HepG2 (cell line): Measurements from ENCODE around the gene ALOXE3. TPM values are rescaled to one million over a fixed set of nuclear protein-coding genes. Genes with fewer than 3 reads are reported as not detected.

ENCODE experiments used
- ATAC-seq: fragments of 200-7000 bp; cut with Tn5 transposase; 3 replicates; pipeline ENCODE4 v1.9.1; 2020; ENCODE audit warnings: mild to moderate bottlenecking, moderate library complexity
- BruUV-seq: library from RNA; stranded (reverse); fragments of 400-500 nt; replicated peaks from 2 replicates; lab custom pipeline; 2021; lab: Mats Ljungman, UMichigan
- CTCF ChIA-PET: fragments of 300-600 bp; formaldehyde crosslinking; extraction: SDS; loops from one replicate; lab custom pipeline; 2021; ENCODE audit warnings: low total read pairs, inconsistent platforms, low intra/inter-chr PET ratio; lab: Yijun Ruan, JAX
- POLR2A ChIA-PET: fragments of 350-600 bp; sonication (Branson Sonifier 250); formaldehyde crosslinking; loops from one replicate; lab custom pipeline; 2020; ENCODE audit warnings: antibody characterized with exemption, inconsistent platforms; lab: Yijun Ruan, JAX
- DNase-seq: peaks from one replicate; pipeline ENCODE4 v3.0.0-alpha.2; 2015; ENCODE audit warnings: low spot score
- FAIRE-seq: peaks from 3 replicates; lab custom pipeline; 2011; peaks lifted over from hg19 to GRCh38; lab: Jason Lieb, UNC
- H2AFZ ChIP-seq: one replicate; pipeline ENCODE4 v1.6.1; 2011; ENCODE audit warnings: low read length, inconsistent platforms
- H3K27ac ChIP-seq: fragments of 300-600 bp; 3 replicates; pipeline ENCODE4 v1.8.0; 2011; ENCODE audit warnings: mixed run types, mild to moderate bottlenecking, mixed read lengths, low read length, inconsistent platforms; ENCODE audit not compliant: insufficient read depth; ENCODE audit errors: extremely low read length
- H3K27me3 ChIP-seq, 2 experiments: fragments of 200-600 bp in 1 of 2; 2 replicates in 1 of 2; 3 replicates in 1 of 2; pipeline versions ENCODE4 v1.6.0 to v1.8.0; 2011; ENCODE audit warnings: low read length in 2 of 2, mild to moderate bottlenecking in 2 of 2, moderate library complexity in 2 of 2, inconsistent platforms in 1 of 2; ENCODE audit not compliant: insufficient read depth in 2 of 2, control insufficient read depth in 1 of 2
- H3K36me3 ChIP-seq, 2 experiments: fragments of 200-600 bp in 1 of 2; replicated peaks in 1 of 2; 2 replicates in 1 of 2; 3 replicates in 1 of 2; pipeline versions ENCODE4 v1.5.1 to v1.8.0; 2011; ENCODE audit warnings: low read length in 2 of 2, inconsistent platforms in 1 of 2; ENCODE audit not compliant: insufficient read depth in 2 of 2, control insufficient read depth in 1 of 2
- H3K4me1 ChIP-seq: 2 replicates; pipeline ENCODE4 v1.5.1; 2012; ENCODE audit warnings: low read length, inconsistent platforms; ENCODE audit not compliant: insufficient read depth
- H3K4me2 ChIP-seq: 2 replicates; pipeline ENCODE4 v1.6.0; 2011; ENCODE audit warnings: low read depth, low read length, inconsistent platforms
- H3K4me3 ChIP-seq, 3 experiments: fragments of 200-600 bp in 1 of 3; sonication (generic), shearing (Covaris generic) in 1 of 3; replicated peaks in 1 of 3; 2 replicates each; pipeline ENCODE4 v1.5.1; 2011 to 2016; ENCODE audit warnings: low read length in 3 of 3, inconsistent platforms in 2 of 3, low read depth in 2 of 3, mild to moderate bottlenecking in 2 of 3, control low read depth in 1 of 3, mixed read lengths in 1 of 3; ENCODE audit not compliant: insufficient read depth in 1 of 3
- H3K79me2 ChIP-seq: one replicate; pipeline ENCODE4 v1.6.1; 2011; ENCODE audit warnings: low read length, inconsistent platforms; ENCODE audit not compliant: insufficient read depth
- H3K9ac ChIP-seq: 2 replicates; pipeline ENCODE4 v1.6.0; 2011; ENCODE audit warnings: mild to moderate bottlenecking, low read depth, low read length, inconsistent platforms; ENCODE audit not compliant: insufficient read depth
- H3K9me3 ChIP-seq: 2 replicates; pipeline ENCODE4 v1.5.1; 2012; ENCODE audit warnings: mild to moderate bottlenecking, low read length
- H4K20me1 ChIP-seq: 2 replicates; pipeline ENCODE4 v1.6.0; 2011; ENCODE audit warnings: inconsistent platforms, mild to moderate bottlenecking, low read length, moderate library complexity; ENCODE audit not compliant: insufficient read depth
- CHCHD3 ChIP-seq: sonication (generic); formaldehyde crosslinking; IDR thresholded peaks from 2 replicates; pipeline ENCODE4 v1.8.0; 2022; ENCODE audit warnings: mild to moderate bottlenecking, missing genetic modification reagents, moderate library complexity
- ETV5 ChIP-seq: IDR thresholded peaks from 2 replicates; pipeline ENCODE4 v1.6.1; 2018; ENCODE audit warnings: missing biosample characterization, missing genetic modification reagents, inconsistent platforms, borderline replicate concordance
- FOXA1 ChIP-seq, 2 experiments: fragments of 450-650 bp in 1 of 2; sonication (generic) in 1 of 2; formaldehyde crosslinking in 1 of 2; IDR thresholded peaks; 2 replicates each; pipeline versions ENCODE4 v1.4.0 to v1.6.1; 2016 to 2020; ENCODE audit warnings: missing genetic modification reagents in 1 of 2
- PITX1 ChIP-seq: sonication (generic); formaldehyde crosslinking; IDR thresholded peaks from 2 replicates; pipeline ENCODE4 v1.5.1; 2020; ENCODE audit warnings: mild to moderate bottlenecking, missing genetic modification reagents
- RNF2 ChIP-seq: fragments of 450-650 bp; conservative IDR thresholded peaks from 2 replicates; pipeline ENCODE4 v1.6.1; 2016; ENCODE audit warnings: low read depth
- SUZ12 ChIP-seq: fragments of 150-350 bp; IDR thresholded peaks from 2 replicates; pipeline ENCODE4 v1.6.1; 2014; ENCODE audit warnings: low read depth, low read length
- ZFP36 ChIP-seq: fragments of 150-350 bp; IDR thresholded peaks from 2 replicates; pipeline ENCODE4 v1.6.1; 2018; ENCODE audit warnings: borderline replicate concordance, low read length, low read depth; ENCODE audit not compliant: partially characterized antibody
- ZIK1 ChIP-seq: sonication (generic); formaldehyde crosslinking; IDR thresholded peaks from 2 replicates; pipeline ENCODE4 v1.5.0; 2020; ENCODE audit warnings: mild to moderate bottlenecking, low read depth, missing genetic modification reagents, borderline replicate concordance
- ZKSCAN1 ChIP-seq: fragments of 150-350 bp; IDR thresholded peaks from 2 replicates; pipeline ENCODE4 v1.6.1; 2014; ENCODE audit warnings: low read length
- ZNF234 ChIP-seq: sonication (generic); formaldehyde crosslinking; conservative IDR thresholded peaks from 2 replicates; pipeline ENCODE4 v1.5.1; 2020; ENCODE audit warnings: mild to moderate bottlenecking, missing genetic modification reagents
- ZNF264 ChIP-seq: sonication (generic); formaldehyde crosslinking; IDR thresholded peaks from 2 replicates; pipeline ENCODE4 v1.4.0; 2020; ENCODE audit warnings: missing genetic modification reagents
- ZNF354B ChIP-seq: sonication (generic); formaldehyde crosslinking; IDR thresholded peaks from 2 replicates; pipeline ENCODE4 v1.8.0; 2022; ENCODE audit warnings: mild to moderate bottlenecking, missing genetic modification reagents
- ZNF672 ChIP-seq: sonication (generic); formaldehyde crosslinking; IDR thresholded peaks from 2 replicates; pipeline ENCODE4 v1.8.1; 2022; ENCODE audit warnings: missing genetic modification reagents
- ZNF773 ChIP-seq: sonication (generic); formaldehyde crosslinking; IDR thresholded peaks from 2 replicates; pipeline ENCODE4 v1.4.0; 2020; ENCODE audit warnings: missing genetic modification reagents, borderline replicate concordance
- WGBS: methylation state at CpG from one replicate; pipeline ENCODE4 v1.1.6; 2017; ENCODE audit warnings: low lambda C conversion rate; 5-methylcytosine and 5-hydroxymethylcytosine counted together
- in situ Hi-C: cut with HindIII; loops from 2 replicates; pipeline ENCODE4 v1.10.0; 2017; ENCODE audit warnings: low pct_unique_long_range_greater_than_20kb; ENCODE audit not compliant: extremely low pct_ligation_motif_present
- intact Hi-C: fragments of 100-400 bp; cut with micrococcal nuclease; formaldehyde crosslinking; loops from one replicate; pipeline ENCODE4 v1.10.0; 2022; ENCODE audit not compliant: unreplicated experiment
- polyA plus RNA-seq, 8 experiments: library from polyadenylated mRNA; depleted of rRNA in 3 of 8; stranded (reverse) in 7 of 8; unstranded in 1 of 8; fragments of >200 nt; fragmentation: Illumina TruSeq in 4 of 8; extraction: Trizol in 4 of 8; gene quantifications; 2 replicates each; pipeline versions ENCODE4 v1.2.1 to v1.2.3, GENCODE V29; 2011 to 2016; ENCODE audit warnings: low read depth in 4 of 8, missing spikeins in 1 of 8, mixed read lengths in 1 of 8; ENCODE audit not compliant: insufficient read depth in 1 of 8
- total RNA-seq, 5 experiments: library from RNA; depleted of rRNA; stranded (reverse); fragments of >200 nt; fragmentation: Illumina TruSeq; extraction: Trizol; gene quantifications; 2 replicates each; pipeline ENCODE4 v1.2.3, GENCODE V29; 2016; ENCODE audit warnings: low read depth in 1 of 5
- TF ChIP-seq, protein P1 (sequence below): sonication (generic); formaldehyde crosslinking; IDR thresholded peaks from 2 replicates; pipeline ENCODE4 v1.9.0; 2021; ENCODE audit warnings: missing genetic modification reagents, mild to moderate bottlenecking, borderline replicate concordance
- TF ChIP-seq, protein P2 (sequence below): sonication (generic); formaldehyde crosslinking; IDR thresholded peaks from 2 replicates; pipeline ENCODE4 v1.4.0; 2020; ENCODE audit warnings: missing genetic modification reagents
- TF ChIP-seq, protein P3 (sequence below): sonication (generic); formaldehyde crosslinking; IDR thresholded peaks from 2 replicates; pipeline ENCODE4 v1.4.0; 2020; ENCODE audit warnings: missing genetic modification reagents
- TF ChIP-seq, protein P4 (sequence below): IDR thresholded peaks from 2 replicates; pipeline ENCODE4 v1.4.0; 2020; ENCODE audit warnings: mild to moderate bottlenecking, missing genetic modification reagents

ALOXE3 gene
- total and polyA plus RNA-seq, 2 of the 13 experiments (the other 11 are each of a cell fraction or from before 2014, with no cell fraction given), result 0.07 TPM; not detected in 1

DNA sequence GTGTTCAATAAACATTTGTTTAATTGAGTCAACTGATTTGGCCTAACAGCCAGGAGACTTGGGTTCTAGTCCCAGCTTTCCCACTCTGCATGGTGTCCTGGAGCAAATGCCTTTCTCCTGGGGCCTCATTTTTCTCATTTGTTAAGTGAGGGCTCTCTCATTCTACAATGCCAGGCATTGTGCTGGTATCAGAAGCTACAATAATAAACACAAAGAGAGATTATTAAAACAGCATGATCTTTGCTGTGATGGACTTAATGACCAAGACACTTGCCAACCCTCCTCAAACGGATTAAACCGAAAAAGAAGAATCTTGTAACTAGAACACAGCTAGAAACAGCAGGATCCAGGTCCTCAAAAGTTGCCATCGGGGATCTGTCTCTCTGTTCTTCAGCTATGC, 49.2 kb upstream of the ALOXE3 start:
- H3K36me3 ChIP-seq, result no peaks in the 10 kb centered on the region
- BruUV-seq, result no TSS peak
- H3K4me1 ChIP-seq, result peaks cover 52% of the 10 kb centered on the region
- ATAC-seq (no peak), DNase-seq (no peak), FAIRE-seq (no peak)
- no peaks in the 10 kb centered on the region for H4K20me1 ChIP-seq
- WGBS, result 45% methylated on average over 3 of the region's 3 CpGs
- H3K27ac ChIP-seq, result no peak overlapping the region
- no peak overlapping the region for H3K9ac ChIP-seq
- no peak overlapping the region for H2AFZ ChIP-seq
- intact Hi-C loops, result no loop called here
- no peak overlapping the region for H3K4me2 ChIP-seq
- no peaks in the 10 kb centered on the region for H3K27me3 ChIP-seq
- H3K79me2 ChIP-seq, result peaks cover 2% of the 10 kb centered on the region
- H3K9me3 ChIP-seq, result no peaks in the 10 kb centered on the region
- ChIA-PET CTCF (no interaction called here), POLR2A (no interaction called here)
- H3K4me3 ChIP-seq, result no peak overlapping the region
- in situ Hi-C loops, result no loop called here
- TF ChIP-seq, protein P1, sequence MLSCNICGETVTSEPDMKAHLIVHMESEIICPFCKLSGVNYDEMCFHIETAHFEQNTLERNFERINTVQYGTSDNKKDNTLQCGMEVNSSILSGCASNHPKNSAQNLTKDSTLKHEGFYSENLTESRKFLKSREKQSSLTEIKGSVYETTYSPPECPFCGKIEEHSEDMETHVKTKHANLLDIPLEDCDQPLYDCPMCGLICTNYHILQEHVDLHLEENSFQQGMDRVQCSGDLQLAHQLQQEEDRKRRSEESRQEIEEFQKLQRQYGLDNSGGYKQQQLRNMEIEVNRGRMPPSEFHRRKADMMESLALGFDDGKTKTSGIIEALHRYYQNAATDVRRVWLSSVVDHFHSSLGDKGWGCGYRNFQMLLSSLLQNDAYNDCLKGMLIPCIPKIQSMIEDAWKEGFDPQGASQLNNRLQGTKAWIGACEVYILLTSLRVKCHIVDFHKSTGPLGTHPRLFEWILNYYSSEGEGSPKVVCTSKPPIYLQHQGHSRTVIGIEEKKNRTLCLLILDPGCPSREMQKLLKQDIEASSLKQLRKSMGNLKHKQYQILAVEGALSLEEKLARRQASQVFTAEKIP (CRISPR knock-in tag), result no peak
- TF ChIP-seq, protein P2, sequence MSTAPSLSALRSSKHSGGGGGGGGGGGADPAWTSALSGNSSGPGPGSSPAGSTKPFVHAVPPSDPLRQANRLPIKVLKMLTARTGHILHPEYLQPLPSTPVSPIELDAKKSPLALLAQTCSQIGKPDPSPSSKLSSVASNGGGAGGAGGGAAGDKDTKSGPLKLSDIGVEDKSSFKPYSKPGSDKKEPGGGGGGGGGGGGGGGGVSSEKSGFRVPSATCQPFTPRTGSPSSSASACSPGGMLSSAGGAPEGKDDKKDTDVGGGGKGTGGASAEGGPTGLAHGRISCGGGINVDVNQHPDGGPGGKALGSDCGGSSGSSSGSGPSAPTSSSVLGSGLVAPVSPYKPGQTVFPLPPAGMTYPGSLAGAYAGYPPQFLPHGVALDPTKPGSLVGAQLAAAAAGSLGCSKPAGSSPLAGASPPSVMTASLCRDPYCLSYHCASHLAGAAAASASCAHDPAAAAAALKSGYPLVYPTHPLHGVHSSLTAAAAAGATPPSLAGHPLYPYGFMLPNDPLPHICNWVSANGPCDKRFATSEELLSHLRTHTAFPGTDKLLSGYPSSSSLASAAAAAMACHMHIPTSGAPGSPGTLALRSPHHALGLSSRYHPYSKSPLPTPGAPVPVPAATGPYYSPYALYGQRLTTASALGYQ (CRISPR knock-in tag), result no peak
- no peak for TF ChIP-seq RNF2
- no peak for TF ChIP-seq ZNF234
- TF ChIP-seq ZNF773 (CRISPR knock-in tag), result no peak
- no peak for TF ChIP-seq PITX1
- no peak for TF ChIP-seq ZIK1 (CRISPR knock-in tag)
- TF ChIP-seq, protein P3, sequence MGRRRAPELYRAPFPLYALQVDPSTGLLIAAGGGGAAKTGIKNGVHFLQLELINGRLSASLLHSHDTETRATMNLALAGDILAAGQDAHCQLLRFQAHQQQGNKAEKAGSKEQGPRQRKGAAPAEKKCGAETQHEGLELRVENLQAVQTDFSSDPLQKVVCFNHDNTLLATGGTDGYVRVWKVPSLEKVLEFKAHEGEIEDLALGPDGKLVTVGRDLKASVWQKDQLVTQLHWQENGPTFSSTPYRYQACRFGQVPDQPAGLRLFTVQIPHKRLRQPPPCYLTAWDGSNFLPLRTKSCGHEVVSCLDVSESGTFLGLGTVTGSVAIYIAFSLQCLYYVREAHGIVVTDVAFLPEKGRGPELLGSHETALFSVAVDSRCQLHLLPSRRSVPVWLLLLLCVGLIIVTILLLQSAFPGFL (CRISPR knock-in tag), result no peak
- TF ChIP-seq, protein P4, sequence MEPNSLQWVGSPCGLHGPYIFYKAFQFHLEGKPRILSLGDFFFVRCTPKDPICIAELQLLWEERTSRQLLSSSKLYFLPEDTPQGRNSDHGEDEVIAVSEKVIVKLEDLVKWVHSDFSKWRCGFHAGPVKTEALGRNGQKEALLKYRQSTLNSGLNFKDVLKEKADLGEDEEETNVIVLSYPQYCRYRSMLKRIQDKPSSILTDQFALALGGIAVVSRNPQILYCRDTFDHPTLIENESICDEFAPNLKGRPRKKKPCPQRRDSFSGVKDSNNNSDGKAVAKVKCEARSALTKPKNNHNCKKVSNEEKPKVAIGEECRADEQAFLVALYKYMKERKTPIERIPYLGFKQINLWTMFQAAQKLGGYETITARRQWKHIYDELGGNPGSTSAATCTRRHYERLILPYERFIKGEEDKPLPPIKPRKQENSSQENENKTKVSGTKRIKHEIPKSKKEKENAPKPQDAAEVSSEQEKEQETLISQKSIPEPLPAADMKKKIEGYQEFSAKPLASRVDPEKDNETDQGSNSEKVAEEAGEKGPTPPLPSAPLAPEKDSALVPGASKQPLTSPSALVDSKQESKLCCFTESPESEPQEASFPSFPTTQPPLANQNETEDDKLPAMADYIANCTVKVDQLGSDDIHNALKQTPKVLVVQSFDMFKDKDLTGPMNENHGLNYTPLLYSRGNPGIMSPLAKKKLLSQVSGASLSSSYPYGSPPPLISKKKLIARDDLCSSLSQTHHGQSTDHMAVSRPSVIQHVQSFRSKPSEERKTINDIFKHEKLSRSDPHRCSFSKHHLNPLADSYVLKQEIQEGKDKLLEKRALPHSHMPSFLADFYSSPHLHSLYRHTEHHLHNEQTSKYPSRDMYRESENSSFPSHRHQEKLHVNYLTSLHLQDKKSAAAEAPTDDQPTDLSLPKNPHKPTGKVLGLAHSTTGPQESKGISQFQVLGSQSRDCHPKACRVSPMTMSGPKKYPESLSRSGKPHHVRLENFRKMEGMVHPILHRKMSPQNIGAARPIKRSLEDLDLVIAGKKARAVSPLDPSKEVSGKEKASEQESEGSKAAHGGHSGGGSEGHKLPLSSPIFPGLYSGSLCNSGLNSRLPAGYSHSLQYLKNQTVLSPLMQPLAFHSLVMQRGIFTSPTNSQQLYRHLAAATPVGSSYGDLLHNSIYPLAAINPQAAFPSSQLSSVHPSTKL (CRISPR knock-in tag), result no peak
- no peak for TF ChIP-seq CHCHD3
- TF ChIP-seq ZNF672 (CRISPR knock-in tag), result no peak
- TF ChIP-seq ZKSCAN1, result no peak
- TF ChIP-seq ETV5, result no peak
- TF ChIP-seq FOXA1 (IDR thresholded peaks at IDR 0.05), result no peak
- no peak for TF ChIP-seq FOXA1 (CRISPR knock-in tag; IDR thresholded peaks at IDR 0.05)
- TF ChIP-seq SUZ12, result no peak
- TF ChIP-seq ZNF264, result no peak
- no peak for TF ChIP-seq ZNF354B (CRISPR knock-in tag)
- TF ChIP-seq ZFP36, result no peak
